ENCODE data around the gene AKAP13. TPM values are rescaled to one million over a fixed set of nuclear protein-coding genes. Genes with fewer than 3 reads are reported as not detected.
"Not testable (repeated sequence)": the region's sequence is repeated elsewhere in the genome, so short reads cannot be mapped to it uniquely, and the experiment has no call there.

Gene AKAP13
- total and polyA plus RNA-seq, 2 of the 13 experiments (the other 11 are each of a cell fraction or from before 2014, with no cell fraction given) = 6.7 to 27.1 TPM

GRCh38 chr15:85665677-85666076 is 285.3 kb downstream of the AKAP13 start:
- CTCF ChIA-PET (ENCODE audit: low intra/inter-chr PET ratio, low total read pairs); intact Hi-C loops (cut with micrococcal nuclease; ENCODE audit: unreplicated experiment): not testable (repeated sequence)

GRCh38 chr15:85667491-85668424 is 287.4 kb downstream of the AKAP13 start:
- Histone ChIP-seq H3K9me3 (ENCODE audit: low read length) (no peaks in the 10 kb centered on the region), H2AFZ (ENCODE audit: low read length) (no peak overlapping the region), H4K20me1 (ENCODE audit: insufficient read depth, low read length) (no peaks in the 10 kb centered on the region), H3K4me3 (replicated peaks in 1 of 3; ENCODE audit: insufficient read depth in 1 of 3, low read depth in 2 of 3, low read length in 3 of 3) (no peak overlapping the region), H3K36me3 (replicated peaks in 1 of 2; ENCODE audit: control insufficient read depth in 1 of 2, insufficient read depth in 2 of 2, low read length in 2 of 2) (peaks cover 1 to 29% of the 10 kb centered on the region in 2 experiments; a peak in 3 of 5 replicates), H3K4me2 (ENCODE audit: low read depth, low read length) (no peak overlapping the region), H3K4me1 (ENCODE audit: insufficient read depth, low read length) (peaks cover 19% of the 10 kb centered on the region), H3K27ac (ENCODE audit: extremely low read length, insufficient read depth, low read length) (peak overlapping the region; percentile 57), H3K27me3 (ENCODE audit: control insufficient read depth in 1 of 2, insufficient read depth in 2 of 2, low read length in 2 of 2) (no peaks in the 10 kb centered on the region), H3K9ac (ENCODE audit: insufficient read depth, low read depth, low read length) (no peak overlapping the region), H3K79me2 (ENCODE audit: insufficient read depth, low read length) (no peaks in the 10 kb centered on the region)
- in situ Hi-C loops (cut with HindIII; ENCODE audit: extremely low pct_ligation_motif_present, low pct_unique_long_range_greater_than_20kb) = no loop called here
- no TSS peak for BruUV-seq (replicated peaks)
- POLR2A ChIA-PET = no interaction called here
- DNase-seq (ENCODE audit: low spot score) = peak; percentile 53
- WGBS (ENCODE audit: low lambda C conversion rate) = 78% methylated on average over 5 of the region's 5 CpGs
- TF ChIP-seq FOXA3 (CRISPR knock-in tag; IDR thresholded peaks at IDR 0.05) (no peak), ZNF333 (CRISPR knock-in tag; IDR thresholded peaks at IDR 0.05; ENCODE audit: borderline replicate concordance) (no peak), ELF3 (CRISPR knock-in tag; IDR thresholded peaks at IDR 0.05) (peak; percentile 26; the same call in 1 of the 2 replicates), PRDM15 (CRISPR knock-in tag; IDR thresholded peaks at IDR 0.05) (no peak), GABPB1 (CRISPR knock-in tag; IDR thresholded peaks at IDR 0.05) (no peak), RFX3 (CRISPR knock-in tag; IDR thresholded peaks at IDR 0.05) (peak; percentile 58), ARID3A (IDR thresholded peaks at IDR 0.05; ENCODE audit: low read depth, low read length) (0 out of 2 replicates have a peak, but pooled peaks have one; percentile 27), SKI (IDR thresholded peaks at IDR 0.05; ENCODE audit: partially characterized antibody) (peak; percentile 64), RFX1 (IDR thresholded peaks at IDR 0.05) (peak; percentile 73), GABPA (IDR thresholded peaks at IDR 0.05; ENCODE audit: low read depth, low read length) (no peak), GABPA (CRISPR knock-in tag; IDR thresholded peaks at IDR 0.05; ENCODE audit: low read depth) (0 out of 2 replicates have a peak, but pooled peaks have one; percentile 11)
- CTCF ChIA-PET (ENCODE audit: low intra/inter-chr PET ratio, low total read pairs) = no interaction called here
- no peak for FAIRE-seq
- ATAC-seq = peak; percentile 68
- intact Hi-C loops (cut with micrococcal nuclease; ENCODE audit: unreplicated experiment) = no loop called here

More at GRCh38 chr15:85665677-85666076, 285.3 kb downstream of the AKAP13 start:
- H3K4me2 ChIP-seq (ENCODE audit: low read depth, low read length); in situ Hi-C loops (cut with HindIII; ENCODE audit: extremely low pct_ligation_motif_present, low pct_unique_long_range_greater_than_20kb); H3K9me3 ChIP-seq (ENCODE audit: low read length); H4K20me1 ChIP-seq (ENCODE audit: insufficient read depth, low read length); H3K79me2 ChIP-seq (ENCODE audit: insufficient read depth, low read length); FAIRE-seq; POLR2A ChIA-PET; H2AFZ ChIP-seq (ENCODE audit: low read length); H3K27me3 ChIP-seq (ENCODE audit: control insufficient read depth in 1 of 2, insufficient read depth in 2 of 2, low read length in 2 of 2); H3K4me3 ChIP-seq (replicated peaks in 1 of 3; ENCODE audit: insufficient read depth in 1 of 3, low read depth in 2 of 3, low read length in 3 of 3); H3K9ac ChIP-seq (ENCODE audit: insufficient read depth, low read depth, low read length); BruUV-seq (replicated peaks); DNase-seq (ENCODE audit: low spot score); H3K27ac ChIP-seq (ENCODE audit: extremely low read length, insufficient read depth, low read length); ATAC-seq: not testable (repeated sequence)
- H3K36me3 ChIP-seq (replicated peaks in 1 of 2; ENCODE audit: control insufficient read depth in 1 of 2, insufficient read depth in 2 of 2, low read length in 2 of 2) = peaks cover 1 to 30% of the 10 kb centered on the region in 2 experiments; a peak in 3 of 5 replicates
- H3K4me1 ChIP-seq (ENCODE audit: insufficient read depth, low read length) = peaks cover 12% of the 10 kb centered on the region; the same call in 1 of the 2 replicates
- 98% methylated on average over 6 of the region's 6 CpGs for WGBS (ENCODE audit: low lambda C conversion rate)
